C1 segment of cervical spinal cord (tissue), 14 donors: ENCODE results near the gene ST6GALNAC1.

ENCODE experiments used
- DNase-seq, 14 donors: peaks; one replicate each; lab custom pipeline; 2025; lab: John Stamatoyannopoulos, UW

The ST6GALNAC1 gene

DNA sequence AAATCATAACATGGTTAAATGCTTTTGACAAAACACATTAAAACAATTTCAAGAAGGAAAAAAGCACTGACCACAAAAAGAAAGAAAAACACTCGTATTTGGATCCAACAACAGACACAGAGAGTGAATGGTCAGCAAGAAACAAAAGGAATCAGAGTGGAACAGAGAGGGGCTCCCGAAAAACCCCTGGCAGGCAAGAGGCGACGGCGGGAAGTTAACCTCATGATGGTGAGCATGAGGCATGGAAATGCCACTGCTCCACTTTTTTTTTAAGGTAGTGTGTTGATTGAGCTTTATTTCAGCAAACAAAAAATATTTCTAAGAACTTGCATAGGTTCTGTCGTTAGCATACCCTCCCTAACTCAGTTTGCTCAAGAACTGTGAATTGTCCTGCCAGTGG is 32.1 kb upstream of the ST6GALNAC1 start:
- no peak for DNase-seq

DNA sequence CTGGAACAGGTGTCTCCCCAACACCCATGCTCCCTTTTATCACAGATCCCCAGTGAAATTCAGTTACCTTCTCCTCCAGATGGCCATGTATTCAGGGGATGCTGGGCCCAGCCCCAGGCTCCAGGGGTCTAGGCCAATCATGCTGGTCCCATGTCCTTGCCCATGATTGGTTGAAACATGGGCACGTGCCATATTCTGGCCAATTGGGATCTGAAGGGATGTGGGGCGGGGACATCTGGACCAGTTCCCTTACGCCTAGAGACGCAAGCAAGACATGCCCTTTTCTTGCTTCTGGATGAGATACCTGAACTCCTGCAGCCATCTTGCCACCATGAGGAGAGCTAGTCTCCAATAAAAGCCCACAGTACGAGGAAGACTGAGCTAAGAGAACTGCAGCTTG is 31.0 kb upstream of the ST6GALNAC1 start:
- no peak for DNase-seq

DNA sequence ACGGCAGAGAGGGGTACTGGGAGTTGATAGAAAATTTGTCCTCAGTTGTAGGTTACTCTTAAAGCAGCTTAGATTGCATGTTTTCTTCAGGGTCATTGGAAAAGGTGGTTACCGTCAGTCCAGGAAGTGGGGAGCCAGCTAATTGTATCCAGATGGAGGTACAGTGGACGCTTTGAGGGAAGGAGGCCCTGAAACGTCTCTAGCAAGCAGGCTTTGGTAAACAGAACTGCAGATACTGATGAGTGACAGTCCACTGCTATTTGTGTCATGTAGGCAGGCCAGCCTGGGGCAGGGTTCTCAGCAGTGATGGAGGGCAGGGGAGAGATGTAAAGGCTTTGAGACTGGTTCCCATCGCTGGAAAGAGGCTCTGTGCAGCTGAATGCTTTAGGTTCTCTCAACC is 30.2 kb upstream of the ST6GALNAC1 start:
- no peak for DNase-seq

DNA sequence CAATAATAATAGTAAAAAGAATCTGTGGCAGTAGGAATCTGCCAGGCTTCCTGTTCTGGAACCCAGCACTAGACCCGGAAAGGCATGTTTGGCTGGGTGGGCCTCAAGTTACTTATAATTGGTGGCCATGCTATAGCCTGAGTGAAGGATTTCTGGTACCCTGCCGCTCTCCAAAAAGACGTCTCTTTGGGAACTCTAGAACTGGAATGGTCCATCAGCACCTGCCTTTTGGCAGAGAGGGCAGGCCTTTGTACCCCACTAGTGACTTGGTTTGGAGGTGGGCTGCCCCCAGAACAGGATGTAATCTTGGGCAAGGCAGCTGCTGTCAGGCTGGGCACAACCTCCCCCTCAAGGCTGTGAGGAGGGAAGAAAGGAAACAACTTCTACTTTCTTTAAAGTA is 29.3 kb upstream of the ST6GALNAC1 start:
- no peak for DNase-seq

DNA sequence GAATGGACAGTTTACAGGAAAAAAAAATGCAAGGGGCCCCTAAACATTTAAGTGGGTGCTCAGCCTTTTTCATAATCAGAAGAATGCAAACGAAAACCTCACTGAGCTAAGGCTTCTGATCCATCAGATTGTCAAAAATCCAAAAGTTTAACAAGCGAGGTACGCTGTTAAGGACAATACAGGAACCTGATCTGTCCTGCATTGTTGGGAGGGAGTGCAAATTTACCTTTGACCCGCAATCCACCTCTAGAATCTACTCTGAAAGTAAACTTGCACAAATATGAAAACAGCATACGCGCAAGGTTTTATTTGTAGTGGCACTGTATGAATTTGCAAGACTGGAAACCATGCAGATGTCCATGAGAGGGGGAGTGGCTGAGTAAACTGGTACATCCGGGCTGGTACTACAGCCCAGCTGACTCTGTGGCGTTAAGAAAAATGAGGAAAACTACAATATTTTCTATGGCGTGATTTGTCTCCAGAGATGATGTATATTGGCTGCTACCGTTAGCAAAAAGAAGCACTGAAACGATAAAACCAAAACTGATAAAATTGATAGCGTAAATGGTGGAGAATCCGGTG is 28.8 kb upstream of the ST6GALNAC1 start:
- no peak for DNase-seq

DNA sequence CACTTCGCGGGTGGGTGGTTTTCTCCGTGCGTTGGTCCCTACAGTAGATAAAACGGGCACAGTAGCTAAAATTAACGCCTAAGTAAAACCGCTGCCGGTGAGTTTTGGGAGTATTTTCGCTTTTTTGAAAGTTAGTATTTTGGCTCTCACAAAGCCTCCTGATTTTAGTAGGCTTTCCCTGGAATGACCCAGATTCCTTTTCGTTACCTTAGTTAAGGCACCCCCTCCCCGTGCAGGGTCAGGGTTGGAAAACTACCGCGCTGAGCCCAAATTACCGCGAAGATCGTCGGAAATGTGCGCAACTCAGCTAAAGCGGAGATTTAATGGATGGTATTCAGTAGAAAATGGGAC is 28.3 kb upstream of the ST6GALNAC1 start:
- DNase-seq, result no peak

DNA sequence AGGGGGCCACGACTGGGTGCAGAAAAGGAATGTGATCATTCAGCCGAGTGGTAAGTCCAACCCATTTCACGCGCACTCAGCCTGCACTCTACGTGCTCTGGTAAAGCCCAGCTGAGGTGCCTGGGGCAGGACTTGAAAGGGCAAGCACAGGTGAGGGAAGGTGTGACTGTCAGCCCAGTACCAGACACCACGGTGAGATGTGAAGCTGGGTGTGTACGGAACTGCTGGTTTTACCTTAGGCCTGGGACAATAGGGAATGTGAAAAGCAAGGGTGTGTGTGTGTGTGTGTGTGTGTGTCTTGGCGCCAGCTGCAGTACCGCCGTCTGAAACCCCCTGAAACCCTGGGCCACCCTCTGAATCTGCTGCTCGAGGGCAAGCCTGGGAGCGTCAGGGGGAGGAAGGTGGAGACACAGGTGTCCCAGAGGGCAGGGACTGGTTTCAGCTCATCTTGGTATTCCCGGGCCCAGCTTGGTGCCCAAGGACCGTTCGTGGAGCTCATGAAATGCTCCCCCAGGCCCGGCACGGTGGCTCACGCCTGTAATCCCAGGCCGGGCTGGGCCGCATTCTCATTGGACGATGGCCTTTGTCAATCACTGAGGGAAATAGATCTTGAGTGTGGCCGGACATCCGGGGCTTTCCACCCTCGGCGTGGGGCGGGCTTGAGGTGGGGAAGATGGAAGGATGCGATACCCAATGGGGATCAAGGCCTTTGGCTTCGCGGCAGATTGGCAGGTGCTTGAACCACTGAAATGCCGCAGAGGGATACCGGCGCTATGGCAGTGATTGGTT is 27.8 kb upstream of the ST6GALNAC1 start:
- DNase-seq, result peak; percentile 93 to 100 (median 99)

DNA sequence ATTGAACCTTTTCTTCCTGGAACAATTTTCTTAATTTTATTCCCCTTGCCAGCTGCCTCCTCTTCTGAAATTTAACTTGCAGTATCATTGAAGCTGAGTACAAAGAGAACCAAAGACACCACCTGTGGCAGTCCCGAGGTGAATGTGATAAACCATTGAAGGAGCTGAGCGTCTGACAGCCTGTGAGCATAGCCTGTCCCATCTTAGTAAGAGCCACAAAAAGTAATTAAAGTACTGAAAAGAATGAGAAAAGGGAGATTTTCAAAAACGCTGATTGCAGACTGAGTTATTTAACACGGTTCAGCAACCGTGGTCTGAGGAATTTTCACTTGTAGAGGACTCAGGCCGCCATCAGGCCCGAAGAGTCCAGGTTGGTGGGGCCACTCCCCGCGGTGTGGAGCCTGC is 27.2 kb upstream of the ST6GALNAC1 start:
- no peak for DNase-seq

DNA sequence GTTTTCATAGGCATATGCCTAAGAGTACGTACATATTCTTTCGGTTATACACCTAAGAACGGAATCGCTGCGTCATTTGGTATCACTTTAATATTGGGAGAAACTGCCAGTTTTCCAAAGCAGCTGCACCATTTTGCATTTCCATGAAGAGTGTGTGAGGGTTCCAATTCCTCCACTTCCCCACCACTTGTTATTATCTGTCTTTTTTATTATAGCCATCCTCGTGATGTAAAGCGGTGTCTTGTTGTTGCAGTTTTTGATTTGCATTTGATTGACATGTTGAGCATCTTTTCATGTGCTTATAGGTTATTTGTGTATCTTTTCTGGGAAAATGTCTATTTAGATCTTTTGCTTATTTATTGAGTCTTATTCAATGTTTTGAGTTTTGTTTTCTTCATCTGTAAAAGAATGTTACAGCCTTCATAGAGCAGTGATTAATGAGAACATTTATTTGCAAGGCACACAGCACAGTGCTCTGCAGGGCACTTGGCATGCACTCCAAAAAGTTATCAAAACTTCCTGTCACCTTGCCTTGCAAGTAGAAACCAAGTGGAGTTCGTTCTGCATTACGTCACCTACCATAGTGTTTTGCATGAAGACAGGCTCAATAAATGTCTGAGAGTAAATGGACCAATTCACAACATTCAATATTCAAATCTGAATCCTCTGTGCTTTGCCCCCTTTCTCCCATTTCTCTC is 26.6 kb upstream of the ST6GALNAC1 start:
- DNase-seq, result no peak

DNA sequence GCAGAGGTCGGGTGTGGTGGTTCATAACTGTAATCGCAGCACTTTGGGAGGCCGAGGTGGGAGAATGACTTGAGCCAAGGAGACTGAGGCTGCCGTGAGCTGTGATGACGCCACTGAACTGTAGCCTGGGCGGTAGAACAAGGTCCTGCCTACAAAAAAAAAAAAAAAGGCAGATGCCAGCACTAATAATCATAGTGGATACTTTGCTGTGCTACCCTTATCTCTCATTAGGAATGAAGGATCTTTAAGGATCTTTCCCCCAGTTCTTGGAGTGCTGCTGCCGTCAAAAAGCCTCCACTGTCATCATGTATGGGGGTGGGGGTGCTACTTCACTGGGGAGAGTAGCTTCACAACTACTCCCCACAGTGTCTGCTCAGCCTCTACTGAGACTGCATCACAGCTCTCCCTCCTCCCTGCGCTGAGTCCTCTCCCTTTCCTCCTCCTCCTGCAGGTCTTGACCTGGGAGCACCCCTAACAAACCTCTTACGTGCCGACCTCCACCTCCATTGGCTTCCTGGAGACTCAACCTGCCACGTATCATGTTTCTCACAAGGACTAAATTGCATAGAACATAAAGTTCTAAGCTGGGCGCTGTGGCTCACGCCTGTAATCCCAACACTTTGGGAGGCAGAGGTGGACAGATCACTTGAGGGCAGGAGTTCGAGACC is 24.4 kb upstream of the ST6GALNAC1 start:
- no peak for DNase-seq

DNA sequence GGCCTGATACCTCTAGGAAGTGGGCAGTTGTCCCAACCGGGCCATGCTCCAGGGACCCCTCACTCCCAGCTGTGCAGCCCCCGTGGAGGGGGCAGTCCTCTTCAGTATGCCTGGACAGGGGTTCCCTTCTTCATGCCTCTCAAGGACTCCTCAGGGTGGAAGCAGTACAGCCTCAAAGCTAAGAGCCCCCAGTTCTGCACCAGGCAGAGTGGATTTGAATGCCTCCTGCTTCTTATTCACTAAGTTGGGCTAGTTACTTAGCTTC is 23.9 kb upstream of the ST6GALNAC1 start:
- DNase-seq, result no peak

DNA sequence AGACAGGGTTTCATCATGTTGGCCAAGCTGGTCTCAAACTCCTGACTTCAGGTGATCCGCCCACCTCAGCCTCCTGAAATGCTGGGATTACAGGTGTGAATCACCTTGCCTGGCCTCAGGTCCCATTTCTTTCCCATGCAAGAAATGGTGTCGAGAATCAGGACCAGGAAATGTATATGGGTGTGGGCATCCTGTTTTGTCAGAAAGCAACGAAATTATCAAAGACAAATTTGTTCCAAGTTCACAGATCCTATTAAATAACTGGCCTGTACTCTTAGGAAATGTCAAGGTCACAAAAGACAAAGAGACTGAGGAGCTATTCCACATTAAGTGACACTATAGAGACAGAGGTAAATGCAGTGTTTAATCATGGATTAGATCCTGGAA is 17.1 kb upstream of the ST6GALNAC1 start:
- no peak for DNase-seq

DNA sequence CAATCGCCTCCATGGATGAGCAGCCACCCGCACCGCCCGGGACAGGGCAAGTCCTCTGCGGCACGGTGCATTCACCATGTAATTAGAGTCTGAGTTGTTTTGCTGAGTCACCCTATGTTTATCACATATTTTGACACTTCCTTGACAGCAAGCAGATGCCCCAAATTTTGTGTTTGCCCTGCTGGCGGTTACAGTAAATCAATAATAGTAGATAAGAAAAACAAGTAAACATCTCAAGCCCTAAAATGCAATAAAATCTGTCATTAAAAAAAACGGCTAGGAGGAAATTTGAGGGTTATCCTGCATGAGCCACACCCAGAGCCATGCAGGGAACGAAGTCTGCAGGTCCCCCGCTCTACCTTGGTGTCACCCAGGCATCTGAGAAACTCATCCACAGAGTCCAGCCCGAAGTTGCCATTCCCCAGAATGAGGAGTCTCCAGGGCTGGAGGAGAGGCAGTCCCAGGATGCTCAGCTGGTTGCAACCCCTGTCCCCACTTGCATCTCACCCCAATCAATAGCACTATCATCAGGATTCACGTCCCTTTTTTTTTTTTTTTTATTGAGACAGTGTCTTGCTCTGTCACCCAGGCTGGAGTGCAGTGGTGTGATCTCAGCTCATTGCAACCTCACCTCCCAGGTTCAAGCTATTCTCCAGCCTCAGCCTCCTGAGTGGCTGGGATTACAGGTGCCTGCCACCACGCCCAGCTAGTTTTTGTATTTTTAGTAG is 16.5 kb upstream of the ST6GALNAC1 start:
- no peak for DNase-seq

DNA sequence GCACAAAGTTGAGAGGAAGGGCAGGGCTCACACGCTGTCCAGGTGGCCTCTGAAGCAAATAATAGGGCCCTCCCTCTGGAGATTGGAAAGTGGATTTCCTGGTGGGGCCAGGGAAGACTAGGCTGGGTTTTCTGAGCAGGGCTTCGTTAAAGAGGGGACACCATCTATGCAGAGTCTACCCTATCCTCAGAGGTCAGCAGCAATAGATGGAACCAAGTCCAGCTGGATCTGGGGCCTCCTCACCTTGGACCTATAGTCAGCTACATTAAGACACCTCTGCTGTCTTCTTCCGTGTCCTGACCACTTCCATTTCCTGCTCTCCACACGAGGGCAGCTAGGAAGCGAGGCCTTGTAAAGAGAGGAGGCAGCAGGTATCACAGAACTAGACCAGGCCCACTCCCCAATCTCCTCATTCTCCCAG is 14.7 kb upstream of the ST6GALNAC1 start:
- DNase-seq, result no peak

DNA sequence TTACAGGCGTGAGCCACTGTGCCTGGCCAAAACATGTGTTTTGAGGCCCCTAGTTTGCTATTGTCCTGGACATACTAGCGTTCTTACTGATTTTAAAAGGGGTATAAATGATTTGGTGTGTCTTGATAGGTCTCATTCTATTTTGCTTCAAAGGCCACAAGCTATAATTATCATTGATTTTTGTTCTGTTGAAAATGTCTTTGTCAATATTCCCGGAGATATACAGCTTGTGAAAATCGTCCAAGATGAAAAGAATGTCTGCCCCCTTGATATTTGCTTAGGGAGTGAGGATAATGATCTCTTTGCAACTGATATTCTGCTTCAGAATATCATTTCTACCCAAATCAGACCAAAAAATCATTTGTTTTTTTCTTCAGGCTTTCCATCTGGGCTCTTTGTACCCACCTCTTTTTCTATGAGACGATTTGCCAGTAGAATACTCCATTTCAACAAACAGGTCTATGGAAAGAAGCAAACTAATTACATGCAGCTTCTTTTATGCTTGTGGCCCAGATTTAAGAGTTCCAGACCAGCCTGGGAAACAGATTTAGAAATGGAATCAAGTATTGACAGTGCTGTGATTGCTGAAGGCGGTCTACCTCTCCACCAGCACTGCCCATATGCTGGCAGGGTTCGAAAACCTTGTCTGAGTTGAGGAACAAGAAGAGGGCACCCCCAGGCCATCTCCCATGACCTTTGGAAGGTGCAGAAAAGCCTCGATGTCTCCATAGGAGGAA is 14.1 kb upstream of the ST6GALNAC1 start:
- no peak for DNase-seq

DNA sequence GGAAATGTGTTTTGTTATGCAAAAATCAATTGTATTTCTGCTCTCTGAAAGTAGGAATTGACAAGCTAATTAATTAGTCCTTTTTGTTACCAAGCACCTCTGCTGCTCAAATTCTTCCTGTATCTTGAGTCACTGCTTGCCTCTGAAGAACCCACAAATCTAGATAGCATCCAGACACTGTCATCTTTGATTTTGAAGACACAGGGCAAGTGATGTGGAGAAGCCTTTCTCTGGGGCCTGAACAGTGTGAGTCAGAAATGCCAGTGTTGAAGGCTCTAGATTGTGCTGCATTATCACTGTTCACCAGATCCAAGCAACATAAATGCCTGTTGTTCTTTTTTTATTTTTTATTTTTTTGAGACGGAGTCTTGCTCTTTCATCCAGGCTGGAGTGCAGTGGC is 10.9 kb upstream of the ST6GALNAC1 start:
- DNase-seq, result no peak

DNA sequence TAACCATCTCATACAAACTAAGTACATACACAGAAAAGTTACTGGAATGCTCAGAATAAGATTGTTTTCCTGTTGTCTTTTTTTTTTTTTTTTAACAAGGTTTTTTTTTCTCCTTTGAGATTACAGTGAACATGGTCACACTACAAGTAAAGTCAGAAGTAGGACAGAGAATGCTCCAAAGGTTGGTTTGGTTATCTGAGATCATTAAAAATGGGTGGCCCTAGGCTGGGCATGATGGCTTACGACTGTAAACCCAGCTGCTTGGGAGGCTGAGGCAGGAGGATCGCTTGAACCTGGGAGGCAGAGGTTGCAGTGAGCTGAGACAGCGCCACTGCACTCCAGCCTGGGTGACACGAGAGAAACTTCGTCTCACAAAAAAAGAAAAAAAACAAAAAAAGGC is 6.9 kb upstream of the ST6GALNAC1 start:
- DNase-seq, result no peak

DNA sequence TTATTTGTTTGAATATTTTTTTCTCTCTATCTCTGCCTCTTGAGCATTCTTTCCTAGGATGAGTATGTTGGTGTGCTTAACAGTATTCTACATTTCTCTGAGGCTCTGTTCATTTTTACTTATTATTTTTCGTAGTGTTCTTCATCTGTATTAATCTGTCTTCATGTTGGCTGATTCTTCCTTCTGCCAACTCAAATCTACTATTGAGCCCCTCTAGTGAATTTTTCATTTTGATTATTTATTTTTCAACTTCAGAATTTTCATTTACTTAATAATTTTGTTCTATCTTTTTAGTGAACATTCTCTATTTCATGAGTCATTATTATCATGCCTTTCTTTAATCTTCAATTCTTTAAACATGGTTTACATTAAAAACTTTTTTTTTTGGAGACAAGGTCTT is 3.2 kb upstream of the ST6GALNAC1 start:
- no peak for DNase-seq

DNA sequence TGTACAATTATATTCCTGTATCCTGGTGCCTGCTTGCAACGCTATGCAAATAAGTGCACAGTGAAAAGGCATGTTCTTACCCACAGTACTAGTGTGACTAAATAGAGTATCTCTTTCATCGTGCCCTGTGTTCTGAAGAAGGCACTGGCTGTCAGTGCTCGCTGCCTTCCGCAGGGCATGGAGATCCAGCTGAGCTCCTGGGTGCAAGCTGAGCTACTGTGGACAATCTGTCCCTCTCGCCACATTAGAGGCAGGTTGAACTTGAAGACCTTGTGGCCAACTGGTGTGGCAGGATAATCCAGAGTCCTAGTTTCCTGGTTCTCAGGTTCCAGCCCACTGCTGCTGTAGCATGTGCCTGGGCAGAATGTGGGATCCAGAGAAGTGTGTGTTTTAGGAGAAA is 1.9 kb upstream of the ST6GALNAC1 start:
- no peak for DNase-seq

DNA sequence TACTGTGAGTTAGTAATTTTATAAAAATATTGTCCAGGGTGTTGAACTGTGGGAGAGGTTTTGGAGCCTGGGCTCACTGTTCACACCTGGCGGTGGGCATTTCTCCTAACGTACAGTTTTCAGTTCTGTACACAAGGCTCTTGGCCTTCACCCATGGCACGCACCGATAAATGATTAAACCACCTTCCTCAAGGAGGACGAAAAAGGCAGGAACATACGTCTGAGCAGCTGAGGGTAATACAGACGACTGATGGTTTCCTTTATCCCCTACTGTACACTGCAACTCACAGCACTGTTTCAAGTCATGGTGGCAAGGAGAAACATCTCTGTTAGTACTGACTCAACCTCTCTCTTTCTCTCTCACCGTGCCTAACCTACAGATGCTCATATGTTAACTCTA is 1.4 kb upstream of the ST6GALNAC1 start:
- no peak for DNase-seq

DNA sequence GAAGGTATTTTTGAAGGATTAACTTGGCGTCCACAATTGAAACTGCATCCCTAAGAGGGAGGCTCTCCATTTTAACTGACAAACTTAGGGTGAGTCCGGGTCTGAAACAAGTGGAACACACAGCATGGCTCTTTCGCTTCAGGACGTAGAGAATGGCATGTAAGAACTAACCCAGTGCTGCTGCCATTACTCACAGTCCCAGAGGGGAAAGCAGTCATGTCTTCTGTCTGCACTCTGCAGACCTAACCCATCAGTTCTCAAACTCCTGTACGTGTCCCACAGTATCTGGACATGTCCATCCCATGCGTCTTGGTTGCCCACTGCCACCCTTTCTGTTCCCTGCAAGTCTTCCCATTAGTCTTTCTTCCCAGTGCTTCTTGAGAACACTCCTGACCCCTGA is 563 bp downstream of the ST6GALNAC1 start:
- DNase-seq, result no peak
